ENCODE data around the gene ATP7B.

Gene ATP7B

DNA sequence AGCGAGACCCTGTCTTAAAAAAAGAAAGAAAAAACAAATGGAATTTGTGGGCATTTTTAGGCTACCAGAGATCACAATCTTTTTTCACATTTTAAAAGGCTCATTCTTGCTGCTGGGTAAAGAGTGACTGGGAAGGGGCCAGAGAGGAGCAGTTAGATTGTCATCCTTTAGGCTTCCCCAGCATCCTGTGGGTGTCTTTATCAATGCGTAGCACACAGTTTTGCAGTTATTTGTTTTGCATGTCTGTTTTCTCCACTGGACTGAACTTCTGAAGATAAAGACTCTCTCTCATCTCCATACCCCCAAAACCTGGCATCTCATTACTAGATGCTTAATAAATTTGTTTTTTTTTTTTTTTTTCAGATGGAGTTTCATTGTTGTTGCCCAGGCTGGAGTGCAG lies 11.1 kb upstream of the ATP7B start:
- no peak for TF ChIP-seq ZNF274 (IDR thresholded peaks at IDR 0.05; ENCODE audit: low read depth, low read length)
- no peak overlapping the region for H3K4me3 ChIP-seq (ENCODE audit: low read length)

DNA sequence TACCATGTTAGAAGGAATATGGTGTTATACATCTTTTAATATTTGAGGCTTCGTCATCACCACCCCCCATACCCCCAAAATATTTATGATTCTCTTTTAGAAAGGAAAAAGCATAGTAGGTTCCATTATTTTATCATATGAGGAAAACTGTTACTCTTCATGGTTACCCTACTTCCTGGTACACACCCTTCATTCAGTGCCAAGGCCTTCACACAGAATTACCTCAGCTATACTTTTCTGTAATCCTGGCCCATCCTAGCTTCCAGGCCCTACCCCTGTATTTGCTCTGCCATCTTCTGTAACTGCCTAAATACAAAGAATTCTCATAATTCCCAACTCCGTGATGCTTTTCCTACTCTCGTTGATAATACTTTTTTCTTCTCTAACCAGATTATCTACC lies 8.9 kb upstream of the ATP7B start:
- no peak for TF ChIP-seq ZNF274 (IDR thresholded peaks at IDR 0.05; ENCODE audit: low read depth, low read length)
- no peak overlapping the region for H3K4me3 ChIP-seq (ENCODE audit: low read length)

DNA sequence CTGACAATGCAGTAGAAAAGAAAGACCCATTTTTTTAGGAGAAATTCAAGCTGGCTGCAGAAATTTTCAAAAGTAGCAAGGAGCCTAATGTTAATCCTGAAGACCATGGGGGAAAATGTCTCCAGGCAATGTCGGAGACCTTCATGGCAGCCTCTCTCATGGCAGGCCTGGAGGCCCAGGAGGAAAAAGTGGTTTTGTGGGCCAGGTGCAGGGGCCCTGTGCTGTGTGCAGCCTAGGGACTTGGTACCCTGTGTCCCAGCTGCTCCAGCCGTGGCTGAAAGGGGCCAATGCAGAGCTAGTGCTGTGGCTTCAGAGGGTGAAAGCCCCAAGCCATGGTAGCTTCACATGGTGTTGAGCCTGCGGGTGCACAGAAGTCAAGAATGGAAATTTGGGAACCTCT lies 5.0 kb upstream of the ATP7B start:
- no peak for TF ChIP-seq ZNF274 (IDR thresholded peaks at IDR 0.05; ENCODE audit: low read depth, low read length)

DNA sequence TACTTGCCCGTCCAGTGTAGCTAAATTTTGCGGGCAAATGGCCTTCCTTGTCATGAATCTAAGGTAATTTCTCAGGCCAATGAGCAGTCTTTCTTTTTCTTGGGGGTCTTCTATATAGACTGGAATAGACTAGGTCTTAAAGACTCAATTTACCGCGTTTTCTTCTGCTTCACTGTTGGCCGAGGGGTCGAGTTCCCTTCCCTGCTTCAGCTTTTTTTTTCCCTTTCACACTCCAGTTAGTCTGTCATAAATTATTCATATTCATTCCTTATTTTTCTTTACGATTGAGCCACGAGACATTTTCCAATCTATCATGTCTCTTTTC lies 1.2 kb upstream of the ATP7B start:
- TF ChIP-seq ZNF274 (IDR thresholded peaks at IDR 0.05; ENCODE audit: low read depth, low read length) = no peak
- H3K4me3 ChIP-seq (ENCODE audit: low read length) = peak overlapping the region; percentile 89

More for the DNA sequence above, 5.0 kb upstream of the ATP7B start:
- H3K4me3 ChIP-seq (ENCODE audit: low read length) = no peak overlapping the region

DNA sequence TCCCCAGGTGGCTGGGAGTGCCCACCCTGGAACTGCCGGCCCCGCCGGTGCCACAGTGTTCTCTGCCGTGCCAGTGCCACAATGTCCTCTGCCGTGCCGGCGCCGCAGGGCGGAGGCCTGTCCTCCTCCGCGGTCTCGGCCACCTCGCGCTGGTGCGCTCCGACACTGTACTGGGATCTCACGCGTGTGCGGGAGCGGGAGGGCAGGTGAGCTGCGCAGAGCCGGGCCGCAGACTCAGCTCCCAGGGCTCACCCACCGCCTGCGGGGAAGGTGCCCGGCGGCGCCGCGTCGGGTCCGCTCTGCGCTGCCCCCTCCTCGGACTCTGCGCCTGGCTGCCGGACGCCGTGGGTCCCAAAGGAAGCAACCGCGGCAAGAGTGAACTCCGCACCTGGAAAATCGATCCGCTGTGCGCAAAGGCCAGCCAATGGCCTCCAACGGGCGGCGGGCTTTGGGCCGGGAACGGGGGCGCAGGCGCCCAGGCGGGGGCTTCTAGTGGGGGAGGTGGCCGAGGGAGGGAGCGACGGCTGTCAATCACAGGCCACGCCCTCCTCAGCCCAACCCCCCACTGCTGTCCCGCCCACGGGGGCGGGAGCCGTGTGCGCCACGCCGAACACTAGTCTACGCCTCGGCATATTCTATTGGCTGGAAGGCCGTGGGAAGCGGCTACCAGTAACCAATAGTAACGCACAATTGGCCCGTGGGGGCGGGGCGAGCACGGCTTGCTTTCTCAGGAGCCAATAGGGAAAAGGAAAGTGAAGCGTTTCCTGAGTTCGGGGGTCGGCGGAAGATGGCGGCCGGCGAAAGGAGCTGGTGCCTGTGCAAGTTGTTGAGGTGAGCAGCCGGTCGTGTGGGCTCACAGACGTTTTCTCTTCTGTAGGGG lies 622 bp upstream of the ATP7B start, which contains the start of gene ALG11:
Gene ALG11, plus strand, starts transcription at position 767 of the 880 bp plus-strand sequence. Its CDS starts 21 bp downstream, at position 788.
- no peak for TF ChIP-seq ZNF274 (IDR thresholded peaks at IDR 0.05; ENCODE audit: low read depth, low read length)
- H3K4me3 ChIP-seq (ENCODE audit: low read length) = peak within 1 kb of the TSS; percentile 89

DNA sequence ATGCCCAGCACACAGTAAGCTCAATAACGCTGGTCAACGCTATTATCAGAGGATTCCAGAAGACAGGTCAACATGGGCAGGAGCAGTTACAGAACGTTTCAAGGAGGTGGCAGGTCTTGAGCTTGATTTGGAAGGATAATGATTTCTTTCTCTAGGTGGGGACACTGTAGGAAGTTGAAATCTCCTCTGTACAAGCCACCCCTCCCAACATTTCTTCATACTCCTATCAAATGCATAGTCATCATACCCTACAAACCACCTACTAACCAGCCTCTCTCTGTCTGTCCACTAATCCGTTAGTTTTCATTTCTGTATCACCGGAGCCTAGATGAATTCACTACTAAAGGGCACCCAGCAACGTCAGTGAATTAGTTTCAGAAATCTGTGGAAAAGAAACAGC lies 1.3 kb downstream of the ATP7B start:
- no peak for TF ChIP-seq ZNF274 (IDR thresholded peaks at IDR 0.05; ENCODE audit: low read depth, low read length)
- no peak overlapping the region for H3K4me3 ChIP-seq (ENCODE audit: low read length)

- no peak for TF ChIP-seq ZNF274 (IDR thresholded peaks at IDR 0.05; ENCODE audit: low read depth, low read length)
- H3K4me3 ChIP-seq (ENCODE audit: low read length) = no peak overlapping the region
Observed at GRCh38 chr13:52006523-52007245, 4.6 kb downstream of the ATP7B start.

GRCh38 chr13:52005841-52006522 lies 5.3 kb downstream of the ATP7B start:
- H3K4me3 ChIP-seq (ENCODE audit: low read length) = no peak overlapping the region
- no peak for TF ChIP-seq ZNF274 (IDR thresholded peaks at IDR 0.05; ENCODE audit: low read depth, low read length)

GRCh38 chr13:52004511-52005170 lies 6.6 kb downstream of the ATP7B start:
- no peak for TF ChIP-seq ZNF274 (IDR thresholded peaks at IDR 0.05; ENCODE audit: low read depth, low read length)
- H3K4me3 ChIP-seq (ENCODE audit: low read length) = no peak overlapping the region

DNA sequence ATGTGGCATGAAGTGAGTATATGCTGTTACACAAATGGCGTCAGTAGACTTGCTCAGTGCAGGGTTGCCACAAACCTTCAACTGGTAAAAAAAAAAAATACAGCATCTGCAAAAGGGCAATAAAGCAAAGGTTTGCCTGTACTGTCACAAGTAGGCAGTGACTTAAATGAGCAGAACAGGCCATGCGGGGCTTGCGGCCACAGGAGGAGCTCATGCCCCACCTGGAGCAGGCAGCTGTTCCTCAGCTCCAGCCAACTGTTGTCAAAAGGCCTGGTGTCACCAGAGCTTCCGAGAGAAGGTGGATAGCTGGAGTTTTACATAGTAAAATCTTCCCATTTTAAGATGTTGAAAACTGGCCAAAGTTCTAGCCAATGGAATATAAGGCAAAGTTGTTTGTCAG lies 7.7 kb downstream of the ATP7B start:
- no peak for TF ChIP-seq ZNF274 (IDR thresholded peaks at IDR 0.05; ENCODE audit: low read depth, low read length)
- no peak overlapping the region for H3K4me3 ChIP-seq (ENCODE audit: low read length)

- TF ChIP-seq ZNF274 (IDR thresholded peaks at IDR 0.05; ENCODE audit: low read depth, low read length) = no peak
- H3K4me3 ChIP-seq (ENCODE audit: low read length) = no peak overlapping the region
Observed at GRCh38 chr13:52002361-52002760, 8.9 kb downstream of the ATP7B start.

- no peak overlapping the region for H3K4me3 ChIP-seq (ENCODE audit: low read length)
Observed at GRCh38 chr13:52001120-52001731, 10.0 kb downstream of the ATP7B start.

GRCh38 chr13:51999921-52000320 lies 11.3 kb downstream of the ATP7B start:
- H3K4me3 ChIP-seq (ENCODE audit: low read length) = no peak overlapping the region
- TF ChIP-seq ZNF274 (IDR thresholded peaks at IDR 0.05; ENCODE audit: low read depth, low read length) = no peak

More at GRCh38 chr13:52001120-52001731, 10.0 kb downstream of the ATP7B start:
- TF ChIP-seq ZNF274 (IDR thresholded peaks at IDR 0.05; ENCODE audit: low read depth, low read length) = no peak

- H3K4me3 ChIP-seq (ENCODE audit: low read length) = no peak overlapping the region
- TF ChIP-seq ZNF274 (IDR thresholded peaks at IDR 0.05; ENCODE audit: low read depth, low read length) = no peak
Observed at GRCh38 chr13:51999510-51999911, 11.7 kb downstream of the ATP7B start.
